Retina (tissue), 1 donor: ENCODE data around the gene SMIM14.
"Not testable (repeated sequence)": the region's sequence is repeated elsewhere in the genome, so short reads cannot be mapped to it uniquely, and the experiment has no call there.

Experiments
- DNase-seq: peaks from one replicate; pipeline ENCODE4 v3.0.0-alpha.2; 2016

The SMIM14 gene

GRCh38 chr4:39642885-39643552 lies 4.4 kb upstream of the SMIM14 start:
- no peak for DNase-seq

DNA sequence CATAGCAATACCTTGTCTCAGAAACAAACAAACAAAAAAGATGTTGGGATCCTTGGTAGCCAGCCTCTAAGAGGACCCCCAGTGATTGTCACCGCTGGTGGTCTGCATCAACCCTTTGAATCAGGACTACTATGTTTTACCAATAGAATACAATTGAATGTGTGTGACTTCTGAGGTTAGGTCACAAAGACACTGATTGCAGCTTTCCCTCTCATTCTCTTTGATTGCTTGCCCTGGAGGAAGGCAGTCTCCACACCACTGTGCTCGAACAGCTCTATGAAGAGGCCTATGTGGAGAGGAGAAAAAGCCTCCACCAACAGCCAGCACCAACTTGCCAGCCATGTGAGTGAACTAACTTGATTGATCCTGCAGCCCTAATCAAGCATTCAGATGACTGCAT lies 2.8 kb upstream of the SMIM14 start:
- no peak for DNase-seq

- peak; percentile 80 for DNase-seq
These were observed 895 bp downstream of the SMIM14 start for GRCh38 chr4:39637586-39638353.

GRCh38 chr4:39637221-39637585 lies 1.5 kb downstream of the SMIM14 start:
- no peak for DNase-seq

- no peak for DNase-seq
These were observed 2.0 kb downstream of the SMIM14 start for GRCh38 chr4:39636531-39637184.

- DNase-seq: no peak
These were observed 3.6 kb downstream of the SMIM14 start for GRCh38 chr4:39635023-39635422.

DNA sequence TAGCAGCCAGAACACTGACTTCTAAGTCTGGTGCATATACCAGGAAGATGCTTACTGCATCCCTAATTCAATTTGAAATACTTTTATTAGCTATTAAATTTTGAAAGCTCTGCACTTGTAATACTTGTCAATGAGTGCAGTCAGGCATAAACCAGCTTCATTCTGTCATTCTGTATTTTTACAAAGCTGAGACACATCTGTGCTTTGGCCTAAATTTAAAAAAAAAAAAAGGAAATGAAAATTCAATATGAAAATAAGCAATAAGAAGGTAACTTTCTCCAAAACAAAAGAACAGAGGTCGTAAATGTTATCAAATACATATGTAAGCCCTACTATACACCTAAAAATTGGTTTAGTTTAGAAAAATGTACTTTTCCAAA lies 7.0 kb downstream of the SMIM14 start:
- DNase-seq: no peak

DNA sequence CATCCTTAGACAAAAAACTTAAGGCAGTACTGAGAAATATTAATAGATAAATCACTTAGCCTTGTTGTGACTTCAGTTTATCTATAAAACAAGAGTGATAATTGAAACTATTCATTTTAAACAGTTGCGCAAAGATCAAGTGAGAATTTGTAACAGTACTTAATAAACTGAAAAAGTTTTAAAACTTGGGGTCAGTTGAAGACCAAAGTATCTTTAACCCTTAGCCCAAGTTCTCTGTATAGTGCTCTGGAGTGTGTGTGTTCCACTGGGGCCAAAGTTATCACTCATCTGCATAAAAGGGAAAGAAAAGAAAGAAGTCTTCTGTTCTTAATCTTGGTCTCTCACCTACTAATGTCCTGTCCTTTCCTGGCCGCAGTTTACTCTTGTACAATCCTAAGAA lies 11.3 kb downstream of the SMIM14 start:
- no peak for DNase-seq

GRCh38 chr4:39626913-39627312 lies 11.8 kb downstream of the SMIM14 start:
- DNase-seq: no peak

DNA sequence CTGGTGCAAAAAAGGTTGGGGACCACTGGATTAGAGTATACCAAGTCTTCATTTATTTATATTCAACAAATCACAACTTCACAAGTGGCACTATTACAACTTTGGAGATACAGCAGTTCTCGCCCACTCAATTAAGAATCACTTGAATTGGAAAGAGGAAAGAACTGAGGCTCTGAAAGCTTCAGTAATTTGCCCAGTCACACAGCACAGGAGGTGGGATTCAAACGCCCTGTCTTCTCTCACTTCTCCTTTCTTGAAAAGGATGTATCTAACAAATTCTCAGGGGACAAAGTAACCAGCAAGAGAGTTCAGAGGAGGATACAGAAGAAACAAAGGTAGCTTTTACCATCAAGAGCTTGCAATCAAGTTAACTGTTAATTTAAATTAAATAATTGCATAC lies 12.4 kb downstream of the SMIM14 start:
- no peak for DNase-seq

DNA sequence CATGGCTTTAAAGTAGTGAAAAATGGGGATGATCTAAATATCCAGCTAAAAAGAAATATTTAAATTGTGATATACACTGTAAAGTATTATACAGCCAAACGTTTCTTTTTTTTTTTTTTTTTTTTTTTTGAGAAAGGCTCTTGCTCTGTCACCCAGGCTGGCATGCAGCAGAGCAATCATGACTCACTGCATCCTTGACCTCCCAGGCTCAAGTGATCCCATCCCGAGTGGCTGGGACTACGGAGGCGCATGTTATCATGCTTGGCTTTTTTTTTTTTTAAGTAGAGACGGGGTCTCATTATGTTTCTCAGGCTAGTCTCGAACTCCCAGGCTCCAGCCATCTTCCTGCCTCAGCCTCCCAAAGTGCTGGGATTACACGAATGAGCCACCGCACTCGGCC lies 17.1 kb downstream of the SMIM14 start:
- no peak for DNase-seq

- no peak for DNase-seq
These were observed 17.9 kb downstream of the SMIM14 start for GRCh38 chr4:39620551-39621313.

DNA sequence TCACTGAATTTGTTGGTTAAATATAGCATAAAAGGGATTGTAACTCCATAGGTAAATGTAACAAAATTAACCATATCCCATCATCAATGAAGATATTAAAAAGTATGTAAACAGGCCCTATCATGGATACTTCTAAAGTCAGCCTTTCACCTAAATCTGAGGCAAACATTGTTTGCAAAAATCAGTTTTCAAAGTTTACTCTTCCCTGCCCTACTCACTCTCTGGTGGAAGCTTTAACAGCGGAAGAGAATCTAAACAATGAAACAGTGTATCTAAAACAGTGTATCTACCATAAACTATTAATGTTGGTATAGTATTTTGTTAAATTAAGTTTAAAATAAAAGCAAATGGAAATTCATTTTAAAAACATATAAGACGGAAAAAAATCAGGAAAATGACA lies 21.1 kb downstream of the SMIM14 start:
- DNase-seq: no peak

DNA sequence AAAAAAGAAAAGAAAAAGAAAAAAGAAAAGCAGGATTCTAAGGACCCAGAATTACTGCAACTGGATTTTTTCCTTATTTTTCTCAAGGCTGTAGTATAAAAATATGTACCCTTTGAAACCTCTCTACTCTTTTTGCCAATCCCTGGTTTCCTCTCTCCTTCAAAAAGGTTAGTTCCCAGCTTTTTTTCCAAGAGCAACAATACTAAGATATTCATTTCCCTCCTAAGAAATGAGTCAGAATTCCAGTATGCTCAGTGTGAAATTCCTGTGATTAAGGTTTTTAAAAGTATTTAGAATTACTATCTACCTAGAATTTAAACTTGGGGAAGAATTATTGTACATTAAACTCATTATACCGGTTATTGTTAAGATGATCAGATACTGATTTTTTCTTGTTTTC lies 22.0 kb downstream of the SMIM14 start:
- DNase-seq: no peak

DNA sequence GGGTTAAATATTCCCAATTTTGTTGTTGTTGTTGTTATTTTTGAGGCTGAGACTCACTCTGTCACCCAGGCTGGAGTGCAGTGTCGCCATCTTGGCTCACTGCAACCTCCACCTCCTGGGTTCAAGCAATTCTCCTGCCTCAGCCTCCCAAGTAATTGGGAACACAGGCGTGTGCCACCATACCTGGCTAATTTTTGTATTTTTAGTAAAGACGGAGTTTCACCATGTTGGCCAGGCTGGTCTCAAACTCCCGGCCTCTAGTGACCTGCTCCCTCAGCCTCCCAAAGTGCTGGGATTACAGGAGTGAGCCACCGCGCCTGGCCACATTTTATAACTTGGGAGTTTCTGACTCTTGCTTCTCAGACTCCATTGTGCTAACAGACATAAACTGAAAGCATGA lies 22.6 kb downstream of the SMIM14 start:
- not testable (repeated sequence) for DNase-seq

DNA sequence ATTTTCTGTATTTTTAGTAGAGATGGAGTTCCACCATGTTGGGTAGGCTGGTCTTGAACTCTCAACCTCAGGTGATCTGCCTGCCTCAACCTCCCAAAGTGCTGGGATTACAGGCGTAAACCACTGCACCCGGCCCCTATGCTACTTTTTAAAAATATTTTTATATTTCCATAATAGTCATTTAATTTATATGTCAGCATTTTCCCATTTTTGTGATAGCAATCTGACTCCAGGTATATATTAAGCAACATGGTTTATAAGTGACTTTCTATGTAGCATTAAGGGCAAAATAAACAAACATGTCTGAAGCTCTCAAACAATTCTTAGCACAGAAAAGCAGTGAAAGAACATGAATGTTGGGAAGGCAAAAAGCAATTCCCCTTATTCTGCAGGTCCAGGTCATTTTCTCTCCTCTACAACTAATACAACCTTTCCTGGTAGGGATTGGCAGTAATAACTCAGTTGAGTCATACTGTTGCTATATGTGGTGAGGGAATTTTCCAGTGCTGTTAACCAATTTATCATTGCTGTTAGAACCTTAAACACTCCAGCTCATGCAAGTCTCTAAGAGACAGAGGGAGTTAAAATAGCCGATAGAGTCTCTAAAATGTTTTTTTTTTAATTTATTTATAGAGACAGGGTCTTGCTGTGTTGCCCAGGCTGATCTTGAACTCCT lies 24.0 kb downstream of the SMIM14 start:
- DNase-seq: no peak

DNA sequence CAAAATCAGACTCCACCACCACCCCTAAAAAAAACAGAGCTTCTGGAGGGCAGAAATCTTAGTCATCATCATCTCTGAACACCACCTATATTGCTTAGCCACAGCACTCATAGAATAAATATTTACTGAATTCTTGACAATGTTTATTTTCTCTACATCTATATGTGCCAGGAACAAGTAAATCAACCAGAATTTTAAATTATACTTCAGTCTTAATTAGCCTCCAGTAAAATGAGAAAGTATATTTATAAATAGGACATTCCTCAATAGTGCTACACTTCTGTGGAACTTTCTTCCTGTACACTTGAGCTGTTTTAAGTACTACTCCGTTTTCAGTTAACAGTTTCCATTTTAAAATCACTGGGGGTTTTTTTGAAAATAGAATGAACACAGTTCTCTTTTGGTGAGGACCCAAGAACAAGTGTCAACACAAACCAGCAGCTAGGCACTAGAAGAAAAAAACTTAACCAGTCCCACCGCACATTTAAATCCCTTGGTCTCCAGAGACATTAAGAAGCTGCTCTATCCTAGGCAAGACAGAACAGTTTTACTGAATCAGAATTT lies 25.5 kb downstream of the SMIM14 start:
- no peak for DNase-seq

DNA sequence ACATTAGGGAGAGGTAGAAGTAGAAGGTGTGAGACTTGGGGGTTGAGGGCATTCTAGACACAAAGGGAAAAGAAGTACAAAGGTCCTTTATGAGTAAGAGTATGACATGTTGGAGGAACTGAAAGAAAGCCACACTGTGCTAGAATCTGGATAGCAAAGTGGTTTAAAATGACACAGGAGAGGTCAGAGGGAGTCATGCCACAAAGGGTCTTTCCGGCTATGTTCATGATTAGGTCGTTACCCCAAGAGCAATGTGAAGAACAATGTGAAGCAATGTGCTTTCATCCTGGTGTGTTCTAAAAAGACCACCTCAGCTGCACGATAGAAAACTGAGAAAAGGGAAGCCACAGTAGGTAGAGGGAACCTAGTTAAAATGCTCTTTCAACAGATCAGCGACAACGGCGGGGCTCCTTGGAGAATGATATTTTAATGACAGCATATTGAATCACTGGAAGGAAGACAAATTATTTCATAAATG lies 29.2 kb downstream of the SMIM14 start:
- DNase-seq: no peak

DNA sequence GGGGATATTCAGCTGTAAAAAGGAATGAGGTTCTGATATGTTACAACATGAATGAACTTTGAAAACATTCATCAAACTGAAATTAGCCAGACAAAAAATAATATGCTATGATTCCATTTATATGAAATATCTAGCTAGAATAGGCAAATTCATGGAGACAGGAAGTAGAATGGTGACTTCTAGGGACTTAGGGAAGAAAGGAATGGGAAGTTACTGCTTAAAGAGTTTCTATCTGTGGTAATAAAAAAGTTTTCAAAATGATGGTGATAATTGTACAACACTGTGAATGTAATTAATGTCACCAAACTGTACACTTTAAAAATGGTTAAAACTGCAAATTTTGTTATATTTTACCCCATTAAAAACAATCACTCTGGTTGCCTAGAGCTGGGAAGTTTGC lies 30.2 kb downstream of the SMIM14 start:
- DNase-seq: no peak

DNA sequence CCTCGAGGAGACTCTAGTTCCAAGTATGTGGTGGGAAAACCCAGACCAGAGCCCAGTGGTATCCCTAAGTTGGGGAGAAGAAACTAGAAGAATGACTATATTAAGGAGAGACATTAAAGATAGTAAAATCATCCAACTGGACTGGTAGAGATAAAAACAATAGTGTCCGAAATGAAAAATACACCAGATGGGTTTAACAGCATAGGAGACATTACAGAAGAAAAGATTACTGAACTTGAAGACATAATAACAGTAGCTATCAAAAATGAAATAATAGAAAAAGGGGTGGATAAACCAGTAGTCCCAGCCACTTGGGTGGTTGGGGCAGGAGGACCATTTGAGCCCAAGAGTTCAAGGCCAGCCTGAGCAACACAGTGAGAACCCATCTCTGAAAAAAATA lies 31.9 kb downstream of the SMIM14 start:
- no peak for DNase-seq

DNA sequence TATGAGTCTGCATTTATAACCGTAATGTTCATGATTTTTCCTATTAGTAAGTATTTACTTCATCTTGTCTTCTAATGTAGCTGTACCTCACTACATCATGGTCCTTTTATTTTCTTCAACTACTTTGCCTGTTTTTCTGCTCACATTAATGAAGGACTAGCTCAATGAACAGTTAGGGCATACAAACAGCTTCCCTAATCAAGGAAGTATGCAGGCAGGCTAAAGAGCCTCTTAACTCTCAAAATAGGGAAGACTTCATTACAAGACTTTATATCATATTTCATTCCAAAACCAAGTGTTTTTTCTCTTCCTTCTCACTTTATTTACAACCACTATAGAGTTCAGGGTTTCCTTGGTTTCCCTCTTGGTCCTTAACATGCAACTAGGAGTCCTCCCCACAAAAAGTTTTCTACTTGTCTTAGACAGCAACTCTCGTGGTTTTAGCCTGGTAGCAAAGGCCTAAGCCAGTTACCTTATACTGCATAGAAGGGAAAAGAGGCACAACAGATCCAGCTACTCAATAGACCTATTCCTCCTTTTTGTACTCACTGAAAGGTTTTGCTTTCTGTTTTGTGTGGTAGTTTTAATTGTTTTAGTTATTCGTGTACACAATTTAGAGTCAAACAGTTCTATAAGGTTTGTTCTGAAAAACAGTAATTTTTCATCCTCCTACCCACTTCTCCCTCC lies 40.8 kb downstream of the SMIM14 start:
- DNase-seq: no peak

- DNase-seq: no peak
These were observed 41.7 kb downstream of the SMIM14 start for GRCh38 chr4:39596971-39597370.
